Osteocyte (in vitro differentiated cells): ENCODE measurements around the gene CR1L. TPM values are rescaled to one million over a fixed set of nuclear protein-coding genes. Genes with fewer than 3 reads are reported as not detected.

ENCODE experiments used
- DNase-seq: peaks from one replicate; pipeline ENCODE4 v3.0.0; 2021; ENCODE audit warnings: mixed read lengths; ENCODE audit not compliant: unreplicated experiment; ENCODE audit errors: extremely low spot score
- H3K27ac Mint-ChIP-seq: one replicate; pipeline ENCODE4 v1.8.0; 2021; ENCODE audit warnings: mild to moderate bottlenecking, mixed read lengths; ENCODE audit not compliant: unreplicated experiment
- H3K27me3 Mint-ChIP-seq: one replicate; pipeline ENCODE4 v1.8.0; 2021; ENCODE audit warnings: mixed read lengths; ENCODE audit not compliant: unreplicated experiment
- H3K36me3 Mint-ChIP-seq: one replicate; pipeline ENCODE4 v1.8.0; 2021; ENCODE audit warnings: mixed read lengths; ENCODE audit not compliant: unreplicated experiment
- H3K4me1 Mint-ChIP-seq: one replicate; pipeline ENCODE4 v1.8.0; 2021; ENCODE audit warnings: mixed read lengths; ENCODE audit not compliant: unreplicated experiment
- H3K4me3 Mint-ChIP-seq: one replicate; pipeline ENCODE4 v1.8.0; 2021; ENCODE audit warnings: mild to moderate bottlenecking, moderate library complexity, mixed read lengths; ENCODE audit not compliant: unreplicated experiment
- H3K9me3 Mint-ChIP-seq: one replicate; pipeline ENCODE4 v1.8.0; 2021; ENCODE audit warnings: mixed read lengths; ENCODE audit not compliant: unreplicated experiment
- total RNA-seq: library from RNA; stranded (reverse); gene quantifications from 2 replicates; pipeline ENCODE4 v1.2.1, GENCODE V29; 2021
- TF ChIP-seq, protein P1 (sequence below): fragments of 200-600 bp; sonication (generic); IDR thresholded peaks from 2 replicates; pipeline ENCODE4 v1.5.0; 2021; ENCODE audit warnings: antibody characterized with exemption, mild to moderate bottlenecking, moderate library complexity

CR1L gene
- total RNA-seq, 1 donor from 2014 or later, result not detected

DNA sequence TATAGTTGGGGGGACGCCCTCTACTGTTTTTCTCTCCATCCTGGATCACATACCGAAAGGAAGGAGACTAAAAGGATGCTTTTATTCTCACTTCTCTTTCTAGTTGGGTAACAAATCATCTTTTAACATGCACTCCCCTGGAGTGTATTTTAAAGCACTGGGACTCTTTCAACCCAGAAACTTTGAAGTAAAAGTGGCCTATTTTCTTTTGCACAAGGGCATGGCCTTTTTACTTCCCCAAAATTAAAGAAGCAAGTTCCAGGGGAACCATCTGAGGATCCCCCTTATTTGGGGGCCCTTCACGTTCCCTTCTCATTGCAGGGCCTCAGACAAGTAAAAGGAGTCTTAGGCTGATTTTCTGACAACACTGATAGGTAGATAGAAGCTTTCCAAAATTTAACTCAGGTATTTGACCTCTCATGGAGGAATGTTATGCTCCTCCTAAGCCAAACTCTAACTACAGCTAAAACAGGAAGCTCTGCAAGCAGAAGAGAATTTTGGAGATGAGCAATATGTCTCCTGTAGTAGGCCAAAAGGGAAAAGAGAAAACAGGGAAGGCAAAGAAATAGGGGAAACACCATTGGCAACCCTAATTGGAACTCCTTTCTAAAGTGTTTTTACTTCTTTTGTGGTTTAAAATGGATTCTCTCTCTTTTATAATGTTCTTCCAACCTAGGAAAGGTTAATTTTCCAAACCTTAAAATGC is 98.1 kb downstream of the CR1L start:
- Mint-ChIP-seq H3K27me3 (no peaks in the 10 kb centered on the region), H3K36me3 (no peaks in the 10 kb centered on the region), H3K4me3 (no peak overlapping the region), H3K4me1 (peaks cover 2% of the 10 kb centered on the region), H3K27ac (no peak overlapping the region), H3K9me3 (no peaks in the 10 kb centered on the region)
- DNase-seq, result no peak
- TF ChIP-seq, protein P1, sequence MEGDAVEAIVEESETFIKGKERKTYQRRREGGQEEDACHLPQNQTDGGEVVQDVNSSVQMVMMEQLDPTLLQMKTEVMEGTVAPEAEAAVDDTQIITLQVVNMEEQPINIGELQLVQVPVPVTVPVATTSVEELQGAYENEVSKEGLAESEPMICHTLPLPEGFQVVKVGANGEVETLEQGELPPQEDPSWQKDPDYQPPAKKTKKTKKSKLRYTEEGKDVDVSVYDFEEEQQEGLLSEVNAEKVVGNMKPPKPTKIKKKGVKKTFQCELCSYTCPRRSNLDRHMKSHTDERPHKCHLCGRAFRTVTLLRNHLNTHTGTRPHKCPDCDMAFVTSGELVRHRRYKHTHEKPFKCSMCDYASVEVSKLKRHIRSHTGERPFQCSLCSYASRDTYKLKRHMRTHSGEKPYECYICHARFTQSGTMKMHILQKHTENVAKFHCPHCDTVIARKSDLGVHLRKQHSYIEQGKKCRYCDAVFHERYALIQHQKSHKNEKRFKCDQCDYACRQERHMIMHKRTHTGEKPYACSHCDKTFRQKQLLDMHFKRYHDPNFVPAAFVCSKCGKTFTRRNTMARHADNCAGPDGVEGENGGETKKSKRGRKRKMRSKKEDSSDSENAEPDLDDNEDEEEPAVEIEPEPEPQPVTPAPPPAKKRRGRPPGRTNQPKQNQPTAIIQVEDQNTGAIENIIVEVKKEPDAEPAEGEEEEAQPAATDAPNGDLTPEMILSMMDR, result no peak

DNA sequence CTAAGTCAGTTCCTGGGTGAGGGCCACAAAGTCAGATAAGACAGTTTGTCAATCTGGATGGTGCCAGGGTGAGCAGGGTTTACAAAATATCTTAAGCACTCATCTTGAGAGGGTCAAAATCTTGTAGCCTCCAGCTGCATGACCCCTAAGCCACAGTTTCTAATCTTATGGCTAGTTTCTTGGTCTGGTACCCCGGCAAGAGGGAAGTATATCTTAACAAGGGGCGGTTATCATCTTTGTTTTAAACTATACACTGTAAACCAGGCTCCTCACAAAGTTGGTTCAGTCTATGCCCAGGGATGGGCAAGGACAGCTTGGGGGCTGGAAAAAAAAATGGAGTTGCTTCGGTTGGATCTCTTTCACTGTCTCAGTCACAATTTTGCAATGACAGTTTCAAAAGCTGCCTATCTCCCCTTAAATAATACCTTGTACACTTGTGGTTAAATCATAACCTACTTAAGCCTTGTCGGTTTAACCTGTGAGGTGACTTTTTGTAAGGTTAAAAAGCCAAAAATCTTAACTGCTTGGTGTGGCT is 99.1 kb downstream of the CR1L start:
- DNase-seq, result no peak
- H3K36me3 Mint-ChIP-seq, result no peaks in the 10 kb centered on the region
- TF ChIP-seq, protein P1, result no peak
- no peaks in the 10 kb centered on the region for H3K27me3 Mint-ChIP-seq
- H3K4me1 Mint-ChIP-seq, result peaks cover 2% of the 10 kb centered on the region
- H3K4me3 Mint-ChIP-seq, result no peak overlapping the region
- no peaks in the 10 kb centered on the region for H3K9me3 Mint-ChIP-seq
- no peak overlapping the region for H3K27ac Mint-ChIP-seq

DNA sequence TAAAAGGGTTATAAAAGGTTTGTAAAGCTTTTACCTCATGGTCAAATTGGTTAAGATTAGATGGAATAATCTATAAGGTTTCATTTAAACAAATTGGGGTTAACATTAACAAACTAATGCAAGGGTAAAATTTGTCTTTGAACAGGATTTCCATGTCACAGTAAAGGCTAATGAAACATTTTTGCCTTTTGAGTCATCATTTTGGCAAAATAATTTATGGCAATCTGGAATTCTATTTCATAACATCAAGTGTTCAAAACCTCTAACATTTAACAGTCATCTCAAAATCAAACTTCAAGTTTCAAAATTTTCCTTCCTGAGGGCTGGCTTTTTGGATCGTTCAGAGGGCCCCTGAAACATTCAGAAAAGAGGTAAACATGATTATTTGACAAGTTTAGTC is 100.4 kb downstream of the CR1L start:
- Mint-ChIP-seq H3K27ac (no peak overlapping the region), H3K4me1 (peaks cover 2% of the 10 kb centered on the region), H3K36me3 (no peaks in the 10 kb centered on the region), H3K9me3 (no peaks in the 10 kb centered on the region), H3K27me3 (no peaks in the 10 kb centered on the region), H3K4me3 (no peak overlapping the region)
- TF ChIP-seq, protein P1, result no peak
- DNase-seq, result no peak

DNA sequence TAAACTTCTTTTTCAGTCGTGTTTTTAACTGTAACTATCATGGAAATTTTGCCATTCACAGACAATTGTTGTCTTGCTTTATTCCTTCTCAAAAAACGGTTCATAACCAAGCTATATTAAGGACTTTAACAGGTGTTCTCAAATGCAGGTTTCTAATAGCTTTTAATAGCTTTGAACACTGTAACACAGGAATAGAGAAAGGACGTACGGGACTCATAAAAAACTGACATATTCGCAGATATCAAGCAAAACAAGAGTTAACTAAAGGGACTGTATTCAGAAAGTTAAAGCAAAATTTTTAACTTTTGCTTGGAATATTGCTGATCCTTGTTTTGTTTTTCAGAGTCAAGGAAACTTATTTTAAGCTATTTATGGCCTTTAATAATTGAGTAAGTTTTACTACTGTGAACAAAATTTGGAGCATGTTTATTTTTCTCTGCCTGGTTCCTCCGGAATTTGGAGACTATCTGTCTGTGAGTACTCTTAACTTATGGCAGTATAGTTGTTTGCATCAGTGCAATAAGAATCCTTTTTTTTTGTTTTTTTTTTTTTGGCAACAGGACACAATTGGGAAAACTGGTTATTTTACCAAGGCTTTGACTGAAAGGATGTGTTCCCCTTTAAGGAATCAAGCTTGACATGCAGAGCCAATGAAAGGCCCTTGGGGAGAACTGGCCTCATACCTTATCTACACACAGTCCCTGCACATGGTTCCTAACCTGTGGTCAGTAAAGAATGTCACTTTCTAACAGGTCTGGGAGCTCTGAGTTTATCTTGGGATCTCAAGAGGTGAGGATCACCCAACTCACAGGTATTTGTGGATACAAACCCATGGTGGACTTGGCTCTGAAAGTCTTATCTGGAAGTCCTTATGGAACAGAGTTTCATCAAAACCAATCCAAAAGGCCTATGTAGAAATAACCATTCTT is 101.2 kb downstream of the CR1L start:
- H3K9me3 Mint-ChIP-seq, result no peaks in the 10 kb centered on the region
- H3K4me1 Mint-ChIP-seq, result peaks cover 6% of the 10 kb centered on the region
- no peak for DNase-seq
- H3K27ac Mint-ChIP-seq, result no peak overlapping the region
- no peaks in the 10 kb centered on the region for H3K27me3 Mint-ChIP-seq
- TF ChIP-seq, protein P1, result no peak
- no peaks in the 10 kb centered on the region for H3K36me3 Mint-ChIP-seq
- no peak overlapping the region for H3K4me3 Mint-ChIP-seq
